ENCODE results near the gene SEMA3B.

The SEMA3B gene

DNA sequence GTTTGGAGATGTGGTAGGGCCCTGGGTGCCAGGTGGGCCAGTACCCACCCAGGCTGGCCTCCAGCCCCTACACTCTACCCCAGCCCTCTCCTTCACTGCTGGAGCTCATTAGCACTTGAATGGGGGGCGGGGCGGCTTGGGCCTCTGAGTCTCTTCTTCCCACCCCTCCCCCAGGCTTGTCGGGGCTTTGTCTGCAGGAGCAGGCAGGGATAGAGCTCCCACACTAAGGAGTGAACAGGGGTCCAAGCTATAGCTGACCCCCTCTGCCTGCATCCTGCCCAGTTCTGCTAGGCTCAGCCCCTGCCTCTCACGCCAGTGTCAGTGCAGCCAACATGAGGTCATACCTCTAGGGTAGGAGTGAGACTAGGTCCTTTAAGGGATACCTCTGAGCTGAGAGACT lies 27.8 kb upstream of the SEMA3B start:
- POLR2A ChIA-PET: interaction anchor here (1.4 kb wide), 1 partner anchor 14 kb away, joined by 4 read pairs; no protein-coding TSS in a partner anchor
- H3K4me1 ChIP-seq (ENCODE audit: control insufficient read depth, insufficient read depth, low read length): peaks cover 18% of the 10 kb centered on the region
- H3K4me3 ChIP-seq (ENCODE audit: low read depth, low read length): no peak overlapping the region
- CTCF ChIA-PET: interaction anchor here (0.6 to 2.1 kb wide), 3 partner anchors 14 to 1306 kb away, joined by 3 to 11 read pairs (median 9); no protein-coding TSS in a partner anchor
- H3K27ac ChIP-seq (ENCODE audit: extremely low read depth, low read depth, low read length): no peak overlapping the region
- TF ChIP-seq ZIC2 (tag by site-specific recombination; IDR thresholded peaks at IDR 0.05): peak; percentile 33; the same call in 1 of the 2 replicates
- no peak for TF ChIP-seq ZNF350 (tag by site-specific recombination; IDR thresholded peaks at IDR 0.05)
- peak; percentile 78 for TF ChIP-seq KLF1 (tag by site-specific recombination; IDR thresholded peaks at IDR 0.05)
- no peak for TF ChIP-seq ZNF19 (tag by site-specific recombination; IDR thresholded peaks at IDR 0.05; ENCODE audit: low read depth)
- no peak for TF ChIP-seq ZNF138 (tag by site-specific recombination; IDR thresholded peaks at IDR 0.05; ENCODE audit: borderline replicate concordance)
- no peak for TF ChIP-seq ZFP41 (tag by site-specific recombination; IDR thresholded peaks at IDR 0.05; ENCODE audit: borderline replicate concordance)
- no peak for TF ChIP-seq ZNF664 (tag by site-specific recombination; IDR thresholded peaks at IDR 0.05)
- H3K36me3 ChIP-seq (ENCODE audit: control insufficient read depth in 2 of 2, insufficient read depth in 1 of 2, low read length in 2 of 2): peaks cover 0 to 10% of the 10 kb centered on the region in 2 experiments; a peak in 1 of 3 replicates
- no peaks in the 10 kb centered on the region for H3K9me3 ChIP-seq (ENCODE audit: control insufficient read depth, insufficient read depth, low read depth, low read length)

DNA sequence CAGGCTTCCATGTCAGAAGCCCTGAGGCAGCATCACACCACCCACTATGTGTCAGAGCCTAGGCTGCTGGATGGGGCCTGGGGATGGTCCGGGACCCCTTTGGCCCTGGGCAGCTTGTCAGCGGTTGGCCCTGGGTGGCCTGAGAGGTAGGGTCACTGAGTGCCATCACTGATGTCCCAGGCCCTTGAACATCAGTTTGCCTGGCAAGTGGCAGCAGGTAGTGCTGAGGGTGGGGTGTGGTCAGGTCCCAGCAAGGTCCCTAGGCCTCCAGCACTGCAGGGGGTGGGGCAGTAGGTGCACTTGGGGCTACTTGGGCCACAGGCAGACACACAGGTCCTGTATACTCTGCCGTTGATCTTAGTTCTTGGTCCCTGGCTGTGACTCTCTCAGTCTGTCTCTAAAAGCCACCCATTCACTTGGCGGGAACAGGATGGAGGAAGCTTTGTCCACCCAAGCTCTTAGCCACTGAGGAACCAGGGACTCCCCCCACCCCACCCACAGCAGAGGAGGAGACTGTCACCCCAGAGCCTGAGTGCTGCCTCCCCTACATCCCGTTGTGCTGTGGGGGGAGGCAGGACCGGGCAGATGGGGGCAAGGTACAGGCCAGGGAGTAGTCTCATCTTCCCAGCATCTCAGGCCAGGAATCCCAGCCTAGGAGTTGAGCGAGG lies 27.1 kb upstream of the SEMA3B start:
- Histone ChIP-seq H3K36me3 (ENCODE audit: control insufficient read depth in 2 of 2, insufficient read depth in 1 of 2, low read length in 2 of 2) (peaks cover 0 to 10% of the 10 kb centered on the region in 2 experiments; a peak in 1 of 3 replicates), H3K4me1 (ENCODE audit: control insufficient read depth, insufficient read depth, low read length) (peaks cover 18% of the 10 kb centered on the region), H3K4me3 (ENCODE audit: low read depth, low read length) (no peak overlapping the region), H3K27ac (ENCODE audit: extremely low read depth, low read depth, low read length) (no peak overlapping the region), H3K9me3 (ENCODE audit: control insufficient read depth, insufficient read depth, low read depth, low read length) (no peaks in the 10 kb centered on the region)
- POLR2A ChIA-PET: interaction anchor here (1.4 kb wide), 1 partner anchor 14 kb away, joined by 4 read pairs; no protein-coding TSS in a partner anchor
- TF ChIP-seq, protein P1, sequence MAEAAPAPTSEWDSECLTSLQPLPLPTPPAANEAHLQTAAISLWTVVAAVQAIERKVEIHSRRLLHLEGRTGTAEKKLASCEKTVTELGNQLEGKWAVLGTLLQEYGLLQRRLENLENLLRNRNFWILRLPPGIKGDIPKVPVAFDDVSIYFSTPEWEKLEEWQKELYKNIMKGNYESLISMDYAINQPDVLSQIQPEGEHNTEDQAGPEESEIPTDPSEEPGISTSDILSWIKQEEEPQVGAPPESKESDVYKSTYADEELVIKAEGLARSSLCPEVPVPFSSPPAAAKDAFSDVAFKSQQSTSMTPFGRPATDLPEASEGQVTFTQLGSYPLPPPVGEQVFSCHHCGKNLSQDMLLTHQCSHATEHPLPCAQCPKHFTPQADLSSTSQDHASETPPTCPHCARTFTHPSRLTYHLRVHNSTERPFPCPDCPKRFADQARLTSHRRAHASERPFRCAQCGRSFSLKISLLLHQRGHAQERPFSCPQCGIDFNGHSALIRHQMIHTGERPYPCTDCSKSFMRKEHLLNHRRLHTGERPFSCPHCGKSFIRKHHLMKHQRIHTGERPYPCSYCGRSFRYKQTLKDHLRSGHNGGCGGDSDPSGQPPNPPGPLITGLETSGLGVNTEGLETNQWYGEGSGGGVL (tag by site-specific recombination; IDR thresholded peaks at IDR 0.05): 0 out of 2 replicates have a peak, but pooled peaks have one; percentile 14
- no peak for TF ChIP-seq ZNF529 (tag by site-specific recombination; IDR thresholded peaks at IDR 0.05; ENCODE audit: insufficient replicate concordance)
- CTCF ChIA-PET: interaction anchor here (2.1 kb wide), 2 partner anchors 14 to 47 kb away, joined by 9 to 11 read pairs; no protein-coding TSS in a partner anchor

DNA sequence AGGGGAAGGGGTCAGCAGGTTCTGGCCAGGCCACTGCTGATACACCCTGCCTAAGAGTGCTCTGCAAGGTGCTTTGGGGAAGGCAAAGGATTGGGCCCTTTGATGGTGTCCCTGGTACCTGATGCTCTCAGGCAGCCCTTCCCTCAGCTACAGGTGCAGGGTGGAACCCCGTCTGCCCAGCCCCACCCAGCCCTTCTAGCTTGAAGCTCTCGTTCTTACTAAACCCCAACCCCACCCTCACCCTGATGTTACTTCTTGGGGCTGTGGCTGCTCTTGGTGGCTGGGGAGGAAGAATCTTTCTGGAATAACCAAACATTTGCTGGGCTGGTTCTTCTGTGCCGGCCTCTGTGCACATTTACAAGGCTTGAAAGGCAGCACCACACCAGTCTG lies 26.6 kb upstream of the SEMA3B start:
- ChIA-PET CTCF (interaction anchor here (2.1 kb wide), 1 partner anchor 48 kb away, joined by 9 read pairs; no protein-coding TSS in a partner anchor), POLR2A (no interaction called here)
- H3K9me3 ChIP-seq (ENCODE audit: control insufficient read depth, insufficient read depth, low read depth, low read length): no peaks in the 10 kb centered on the region
- no peak overlapping the region for H3K4me3 ChIP-seq (ENCODE audit: low read depth, low read length)
- TF ChIP-seq SCRT2 (tag by site-specific recombination; IDR thresholded peaks at IDR 0.05): 0 out of 2 replicates have a peak, but pooled peaks have one; percentile 35
- peak; percentile 58; the same call in 1 of the 2 replicates for TF ChIP-seq KLF1 (tag by site-specific recombination; IDR thresholded peaks at IDR 0.05)
- no peak for TF ChIP-seq ZSCAN30 (tag by site-specific recombination; IDR thresholded peaks at IDR 0.05)
- no peak overlapping the region for H3K27ac ChIP-seq (ENCODE audit: extremely low read depth, low read depth, low read length)
- peaks cover 0 to 10% of the 10 kb centered on the region in 2 experiments; a peak in 1 of 3 replicates for H3K36me3 ChIP-seq (ENCODE audit: control insufficient read depth in 2 of 2, insufficient read depth in 1 of 2, low read length in 2 of 2)
- H3K4me1 ChIP-seq (ENCODE audit: control insufficient read depth, insufficient read depth, low read length): peaks cover 15% of the 10 kb centered on the region

DNA sequence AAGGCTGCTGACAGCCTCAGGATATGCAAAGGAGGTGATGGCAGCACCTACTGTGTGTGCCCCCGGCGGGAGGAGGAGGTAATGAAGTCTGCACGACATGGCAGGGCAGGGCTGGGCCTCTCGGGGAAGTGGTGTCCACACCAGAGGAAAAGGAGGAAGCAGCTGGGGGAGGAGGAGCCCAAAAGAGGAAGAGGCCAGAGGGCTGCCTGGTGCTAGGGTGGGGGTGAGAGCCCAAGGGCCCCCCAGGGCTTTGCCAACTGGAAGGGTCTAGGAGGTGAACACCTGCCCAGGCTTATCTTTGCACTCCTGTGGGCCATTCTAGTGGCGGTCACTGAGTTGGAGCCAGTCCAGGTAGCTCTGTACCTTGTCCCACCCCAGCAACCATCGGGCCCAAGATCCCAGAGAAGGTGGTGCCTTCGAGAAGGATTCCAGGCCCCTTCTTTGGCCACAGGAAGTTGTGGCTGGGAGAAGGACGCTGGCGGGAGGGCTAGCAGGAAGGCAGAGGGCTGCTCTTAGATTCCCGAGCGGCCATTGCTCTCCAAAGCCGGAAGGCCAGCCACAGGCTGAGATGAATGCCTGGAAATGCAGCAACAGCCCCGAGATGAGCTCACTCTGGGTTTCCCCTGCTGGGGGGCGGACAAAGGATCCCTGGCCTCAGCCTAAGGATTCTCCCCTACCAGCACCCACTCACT lies 25.9 kb upstream of the SEMA3B start:
- Histone ChIP-seq H3K9me3 (ENCODE audit: control insufficient read depth, insufficient read depth, low read depth, low read length) (no peaks in the 10 kb centered on the region), H3K27ac (ENCODE audit: extremely low read depth, low read depth, low read length) (0 out of 2 replicates have a peak overlapping the region, but pooled peaks have one; percentile 16), H3K36me3 (ENCODE audit: control insufficient read depth in 2 of 2, insufficient read depth in 1 of 2, low read length in 2 of 2) (peaks cover 0 to 10% of the 10 kb centered on the region in 2 experiments; a peak in 1 of 3 replicates), H3K4me1 (ENCODE audit: control insufficient read depth, insufficient read depth, low read length) (peaks cover 15% of the 10 kb centered on the region), H3K4me3 (ENCODE audit: low read depth, low read length) (no peak overlapping the region)
- CTCF ChIA-PET: interaction anchor here (0.7 to 1.0 kb wide), 3 partner anchors 51 to 175 kb away, joined by 3 read pairs; no protein-coding TSS in a partner anchor
- POLR2A ChIA-PET: interaction anchor here (0.8 to 1.1 kb wide), 3 partner anchors 17 to 24 kb away, joined by 3 to 4 read pairs (median 3); no protein-coding TSS in a partner anchor
- TF ChIP-seq GLIS1 (tag by site-specific recombination; IDR thresholded peaks at IDR 0.05) (peak; percentile 45; the same call in 1 of the 2 replicates), ZFP3 (tag by site-specific recombination; IDR thresholded peaks at IDR 0.05; ENCODE audit: low read depth) (no peak)
